ENCODE measurements around the gene GOPC. TPM values are rescaled to one million over a fixed set of nuclear protein-coding genes. Genes with fewer than 3 reads are reported as not detected.

Gene GOPC
- total RNA-seq, 1 experiment from 2014 or later, result 18.7 TPM

- Histone ChIP-seq H4K8ac (replicated peaks; ENCODE audit: insufficient read length, low read depth, low read length) (no peak overlapping the region), H3K23ac (ENCODE audit: insufficient read length, low read depth, low read length) (no peak overlapping the region), H2BK120ac (ENCODE audit: low read depth, low read length, poor library complexity, severe bottlenecking) (no peak overlapping the region), H2BK12ac (ENCODE audit: insufficient read length, low read depth, low read length) (no peak overlapping the region), H3K4me1 (ENCODE audit: insufficient read depth, low read length) (peaks cover 15% of the 10 kb centered on the region; the same call in 1 of the 2 replicates), H2BK20ac (ENCODE audit: low read depth, low read length, poor library complexity, severe bottlenecking) (no peak overlapping the region), H3K27ac (ENCODE audit: insufficient read length, low read depth, low read length) (no peak overlapping the region), H3K23me2 (ENCODE audit: insufficient read length, low read depth, low read length, poor library complexity, severe bottlenecking) (peaks cover 4% of the 10 kb centered on the region), H3K4ac (ENCODE audit: low read depth, low read length) (no peak overlapping the region), H3K79me1 (ENCODE audit: insufficient read depth, low read depth, low read length, poor library complexity, severe bottlenecking) (no peaks in the 10 kb centered on the region), H3K14ac (ENCODE audit: insufficient read depth, low read length) (no peak overlapping the region), H2AK5ac (ENCODE audit: insufficient read length, low read length) (no peak overlapping the region), H2BK15ac (ENCODE audit: low read depth, low read length) (no peak overlapping the region), H3K18ac (ENCODE audit: insufficient read length, low read depth, low read length) (no peak overlapping the region), H3T11ph (ENCODE audit: low read length) (no peak overlapping the region), H3K9me3 (ENCODE audit: control insufficient read depth, low read depth, low read length) (no peaks in the 10 kb centered on the region), H4K91ac (ENCODE audit: insufficient read length, low read depth, low read length) (no peak overlapping the region), H2AFZ (ENCODE audit: low read length) (no peak overlapping the region), H3K56ac (ENCODE audit: insufficient read length, low read depth, low read length) (no peak overlapping the region), H4K20me1 (ENCODE audit: control insufficient read depth, insufficient read depth, insufficient read length) (no peaks in the 10 kb centered on the region), H3K9ac (ENCODE audit: extremely low read depth, insufficient read length, low read length) (no peak overlapping the region), H3K4me2 (ENCODE audit: insufficient read depth, insufficient read length, low read length) (no peak overlapping the region), H2BK5ac (ENCODE audit: insufficient read length, low read length) (no peak overlapping the region), H4K5ac (ENCODE audit: insufficient read length, low read depth, low read length) (no peak overlapping the region), H3K27me3 (ENCODE audit: insufficient read depth, low read length) (no peaks in the 10 kb centered on the region), H3K79me2 (ENCODE audit: insufficient read depth, low read length) (no peaks in the 10 kb centered on the region)
- peaks cover 12 to 25% of the 10 kb centered on the region in 2 experiments; a peak in 3 of 4 replicates for H3K4me1 Mint-ChIP-seq
- no peaks in the 10 kb centered on the region for H3K9me3 Mint-ChIP-seq
- H3K36me3 Mint-ChIP-seq (ENCODE audit: insufficient read depth in 1 of 3, low read depth in 3 of 3), result peaks cover 0 to 3% (median 0%) of the 10 kb centered on the region in 3 experiments; a peak in 3 of 7 replicates
- DNase-seq, result no peak
- no peaks in the 10 kb centered on the region for H3K27me3 Mint-ChIP-seq (ENCODE audit: low read depth)
- H3K27ac Mint-ChIP-seq, result peak overlapping the region in 1 of 3 experiments; percentile 51; a peak in 4 of 7 replicates
- TF ChIP-seq, protein P1, sequence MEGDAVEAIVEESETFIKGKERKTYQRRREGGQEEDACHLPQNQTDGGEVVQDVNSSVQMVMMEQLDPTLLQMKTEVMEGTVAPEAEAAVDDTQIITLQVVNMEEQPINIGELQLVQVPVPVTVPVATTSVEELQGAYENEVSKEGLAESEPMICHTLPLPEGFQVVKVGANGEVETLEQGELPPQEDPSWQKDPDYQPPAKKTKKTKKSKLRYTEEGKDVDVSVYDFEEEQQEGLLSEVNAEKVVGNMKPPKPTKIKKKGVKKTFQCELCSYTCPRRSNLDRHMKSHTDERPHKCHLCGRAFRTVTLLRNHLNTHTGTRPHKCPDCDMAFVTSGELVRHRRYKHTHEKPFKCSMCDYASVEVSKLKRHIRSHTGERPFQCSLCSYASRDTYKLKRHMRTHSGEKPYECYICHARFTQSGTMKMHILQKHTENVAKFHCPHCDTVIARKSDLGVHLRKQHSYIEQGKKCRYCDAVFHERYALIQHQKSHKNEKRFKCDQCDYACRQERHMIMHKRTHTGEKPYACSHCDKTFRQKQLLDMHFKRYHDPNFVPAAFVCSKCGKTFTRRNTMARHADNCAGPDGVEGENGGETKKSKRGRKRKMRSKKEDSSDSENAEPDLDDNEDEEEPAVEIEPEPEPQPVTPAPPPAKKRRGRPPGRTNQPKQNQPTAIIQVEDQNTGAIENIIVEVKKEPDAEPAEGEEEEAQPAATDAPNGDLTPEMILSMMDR (conservative IDR thresholded peaks at IDR 0.05), result no peak
- no CpG with 5 or more reads among the region's 5 CpGs for WGBS (ENCODE audit: extremely low coverage, insufficient read length, low lambda C conversion rate)
- no peak overlapping the region for H3K4me3 Mint-ChIP-seq
Measured at GRCh38 chr6:117546674-117547073, 55.6 kb downstream of the GOPC start.

All from H9 (cell line).